Hepatic stellate cell (primary cell): ENCODE results near the gene PACS2.
"Not testable (repeated sequence)": the region's sequence is repeated elsewhere in the genome, so short reads cannot be mapped to it uniquely, and the experiment has no call there.

ENCODE experiments used
- DNase-seq: peaks from one replicate; pipeline ENCODE4 v3.0.0; 2011; ENCODE audit warnings: low spot score

Gene PACS2

DNA sequence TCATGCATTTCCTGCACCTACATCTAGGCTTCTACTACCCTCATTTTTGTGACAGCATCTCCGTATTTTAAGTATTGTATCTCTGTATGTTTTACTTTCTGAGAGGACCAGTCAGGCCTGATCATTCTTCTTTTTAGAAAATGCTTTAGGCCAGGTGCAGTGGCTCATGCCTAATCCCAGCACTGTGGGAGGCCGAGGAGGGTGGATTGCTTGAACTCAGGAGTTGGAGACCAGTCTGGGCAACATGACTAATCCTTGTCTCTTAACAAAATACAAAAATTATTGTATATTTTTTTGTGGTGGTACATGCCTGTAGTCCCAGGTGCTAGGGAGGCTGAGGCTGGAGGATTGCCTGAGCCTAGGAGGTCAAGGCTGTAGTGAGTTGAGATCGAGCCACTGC is 36.9 kb downstream of the PACS2 start:
- DNase-seq = no peak

DNA sequence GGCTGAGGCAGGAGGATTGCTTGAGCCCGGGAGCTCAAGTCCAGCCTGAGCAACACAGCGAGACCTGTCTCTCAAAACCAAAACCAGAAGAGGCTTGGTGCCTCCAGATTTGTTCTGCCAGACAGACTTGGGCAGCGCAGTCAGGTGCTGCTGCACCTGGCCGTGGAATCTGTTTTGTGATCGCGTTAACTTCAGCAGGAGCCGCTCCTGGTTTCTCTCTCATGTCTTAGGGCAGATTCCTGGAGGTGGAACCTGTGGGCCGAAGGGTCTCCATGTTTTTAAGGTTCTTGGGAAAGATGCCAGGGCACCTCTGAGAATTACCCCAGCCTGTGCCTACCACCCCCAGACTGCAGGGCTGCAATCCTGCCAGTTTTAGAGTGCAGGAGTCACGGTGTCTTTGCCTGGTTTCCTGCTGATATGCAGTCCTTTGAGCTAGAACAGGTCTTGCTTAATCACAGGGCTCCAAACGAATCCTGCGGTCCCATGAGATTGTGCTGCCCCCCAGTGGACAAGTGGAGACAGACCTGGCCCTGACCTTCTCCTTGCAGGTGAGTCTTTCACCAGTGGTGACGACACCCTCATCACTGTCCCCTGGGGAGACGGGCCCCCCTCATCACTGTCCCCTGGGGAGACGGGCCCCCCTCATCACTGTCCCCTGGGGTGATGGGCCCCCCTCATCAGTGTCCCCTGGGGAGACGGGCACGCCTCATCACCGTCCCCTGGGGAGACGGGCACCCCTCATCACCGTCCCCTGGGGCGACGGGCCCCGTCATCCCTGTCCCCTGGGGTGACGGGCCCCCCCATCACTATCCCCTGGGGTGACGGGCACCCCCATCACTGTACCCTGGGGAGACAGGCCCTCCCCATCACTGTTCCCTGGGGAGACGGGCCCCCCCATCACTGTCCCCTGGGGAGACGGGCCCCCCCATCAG is 37.6 kb downstream of the PACS2 start:
- DNase-seq = peak; percentile 97

GRCh38 chr14:105353136-105353535 is 38.6 kb downstream of the PACS2 start:
- no peak for DNase-seq

GRCh38 chr14:105354541-105354940 is 40.0 kb downstream of the PACS2 start:
- DNase-seq = no peak

DNA sequence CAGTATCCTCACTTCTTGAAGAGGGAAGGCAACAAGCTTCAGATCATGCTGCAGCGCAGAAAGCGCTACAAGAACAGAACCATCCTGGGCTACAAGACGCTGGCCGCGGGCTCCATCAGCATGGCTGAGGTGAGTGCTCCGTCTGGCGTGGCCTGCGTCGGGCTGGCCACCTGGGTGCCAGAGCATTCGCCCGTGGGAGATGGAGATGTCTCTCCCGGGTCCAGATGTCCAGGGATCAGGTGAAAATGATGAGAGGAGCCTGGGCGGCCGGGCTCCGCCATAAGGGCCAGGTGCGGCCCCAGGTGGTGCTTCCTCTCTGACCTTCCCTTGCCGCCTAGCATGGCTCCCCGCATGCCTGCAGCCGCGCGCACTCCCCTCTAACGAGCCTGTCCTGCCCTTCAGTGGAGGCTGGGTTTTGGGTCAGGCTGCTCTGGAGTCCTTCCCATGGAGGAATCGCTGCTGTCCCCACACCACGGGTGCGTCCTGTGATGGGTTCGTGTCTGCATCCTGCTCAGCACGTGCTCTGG is 40.6 kb downstream of the PACS2 start:
- no peak for DNase-seq

DNA sequence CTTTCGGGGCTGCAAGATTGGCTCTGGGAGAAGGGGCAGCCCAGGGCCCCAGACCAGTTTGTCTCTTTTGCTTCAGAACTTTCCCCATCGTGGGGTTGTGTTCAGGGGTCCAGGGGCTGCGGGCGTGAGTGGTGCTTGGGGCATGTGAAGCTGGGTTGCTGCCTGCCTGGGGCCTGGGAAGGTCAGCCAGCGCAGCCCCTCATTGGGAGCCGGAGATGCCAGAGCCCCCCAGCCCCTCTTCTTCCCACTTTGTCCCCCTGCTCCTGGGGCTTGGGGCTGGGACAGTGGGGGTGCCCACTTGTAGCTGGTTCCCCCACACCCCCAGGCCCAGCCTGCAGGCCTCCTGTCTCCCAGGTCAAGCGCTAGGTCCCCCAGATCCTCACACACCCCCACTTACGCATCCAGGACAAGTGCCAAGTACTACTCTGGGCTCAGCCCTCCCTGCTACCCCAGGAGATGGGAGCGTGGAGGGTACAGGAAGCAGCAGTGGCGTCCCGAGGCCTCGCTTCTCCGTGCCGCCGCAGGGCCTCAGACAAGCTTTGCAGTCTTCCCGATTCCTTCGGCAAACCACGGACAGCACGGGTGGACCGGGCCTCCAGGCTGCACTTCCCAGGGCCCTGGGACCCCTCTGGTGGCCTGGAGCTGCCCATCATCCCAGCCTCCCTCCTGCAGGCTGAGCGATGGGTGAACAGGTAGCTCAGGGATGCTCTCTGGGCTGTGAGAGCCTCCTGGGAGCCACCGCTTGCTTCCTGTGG is 41.5 kb downstream of the PACS2 start:
- no peak for DNase-seq

DNA sequence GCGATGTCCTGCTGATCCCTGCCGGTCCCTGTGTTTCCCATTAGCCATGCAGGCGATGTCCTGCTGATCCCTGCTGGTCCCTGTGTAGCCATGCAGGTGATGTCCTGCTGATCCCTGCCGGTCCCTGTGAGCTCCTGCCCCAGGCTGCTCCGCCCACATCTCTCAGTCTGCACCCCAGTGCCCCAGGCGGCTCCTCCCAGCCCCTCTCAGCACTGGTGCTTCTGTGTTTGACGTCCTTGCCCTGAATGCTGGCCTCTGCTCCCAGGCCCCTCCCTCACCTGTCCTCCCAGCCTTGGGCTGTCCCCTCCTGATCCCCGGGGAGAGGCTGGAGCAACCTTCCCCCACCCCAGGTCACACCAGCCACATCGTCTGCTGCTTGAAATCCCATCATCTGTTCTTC is 42.4 kb downstream of the PACS2 start:
- DNase-seq = no peak

- DNase-seq = no peak
Observed at GRCh38 chr14:105357626-105358025, 43.1 kb downstream of the PACS2 start.

DNA sequence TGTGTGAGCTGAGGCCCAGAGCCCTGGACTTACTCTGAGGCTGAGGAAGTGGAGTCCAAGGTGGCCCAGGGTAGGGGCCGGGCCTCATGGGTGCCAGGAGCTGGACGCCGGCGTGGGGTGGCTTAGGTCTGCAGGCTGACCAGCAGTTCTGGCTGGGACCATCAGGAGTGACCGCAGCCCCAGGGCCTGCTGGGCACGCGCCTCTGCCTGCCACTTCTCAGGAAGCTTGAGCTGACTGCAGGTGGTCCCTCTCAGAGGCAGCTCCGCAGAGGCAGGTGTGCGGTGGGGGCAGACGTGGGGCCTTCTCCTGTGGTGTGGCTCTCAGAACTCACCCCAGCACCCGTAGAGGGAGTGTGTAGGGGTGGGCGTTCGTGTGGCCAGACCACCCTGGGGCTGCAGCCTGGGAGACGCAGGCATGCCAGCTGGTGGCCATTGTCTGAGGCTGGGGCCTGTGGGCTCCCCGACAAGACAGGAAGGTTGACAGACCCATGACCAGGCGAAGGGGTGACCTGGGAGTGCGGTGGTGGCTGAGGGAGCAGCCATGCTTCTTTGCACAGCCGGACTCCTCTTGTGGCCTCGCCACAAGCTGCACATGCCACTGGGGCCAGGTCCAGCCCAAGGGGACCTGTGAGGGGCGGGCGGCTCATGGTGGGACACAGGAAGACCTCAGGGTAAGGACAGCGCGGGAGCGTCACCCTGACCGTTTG is 43.7 kb downstream of the PACS2 start:
- DNase-seq = no peak

DNA sequence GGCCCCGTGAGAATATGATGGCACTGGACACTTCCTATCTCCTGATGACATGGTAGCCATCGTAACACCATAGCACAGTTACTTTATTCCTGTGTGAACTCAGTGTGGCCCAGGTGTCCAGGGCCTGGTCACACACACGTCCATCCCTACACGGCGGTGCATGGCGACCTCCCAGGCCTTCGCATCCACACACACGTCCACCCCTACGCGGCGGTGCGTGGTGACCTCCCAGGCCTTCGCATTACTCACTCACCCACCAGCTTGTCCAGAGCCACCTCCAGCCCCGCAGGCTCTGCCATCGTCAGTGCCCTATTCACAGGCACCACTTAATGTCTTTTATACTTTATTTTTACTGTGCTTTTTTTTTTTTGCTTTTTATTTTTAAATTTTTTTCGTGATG is 44.4 kb downstream of the PACS2 start:
- no peak for DNase-seq

GRCh38 chr14:105361412-105361811 is 46.9 kb downstream of the PACS2 start:
- not testable (repeated sequence) for DNase-seq

GRCh38 chr14:105363847-105364708 is 49.5 kb downstream of the PACS2 start:
- DNase-seq = peak; percentile 93

DNA sequence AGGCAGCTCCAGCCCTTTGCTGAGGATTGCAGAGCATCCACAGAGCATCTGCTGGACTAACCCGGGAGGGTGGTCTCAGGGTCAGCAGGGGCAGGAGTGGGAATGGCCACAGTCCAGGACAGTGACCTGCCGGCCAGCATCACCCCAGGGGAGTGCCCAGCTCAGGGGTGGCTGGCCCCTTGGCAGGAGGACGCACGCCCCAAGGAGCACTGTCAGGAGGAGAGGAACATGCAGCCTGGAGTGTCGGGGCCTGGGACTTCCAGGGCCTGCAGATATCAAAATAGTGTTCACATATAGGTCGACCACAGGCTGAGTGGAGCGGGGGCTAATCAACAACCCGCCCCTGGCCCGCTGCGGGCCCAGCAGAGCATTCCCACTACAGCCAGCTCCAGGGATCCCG is 50.6 kb downstream of the PACS2 start:
- no peak for DNase-seq

GRCh38 chr14:105365681-105366080 is 51.1 kb downstream of the PACS2 start:
- DNase-seq = no peak

DNA sequence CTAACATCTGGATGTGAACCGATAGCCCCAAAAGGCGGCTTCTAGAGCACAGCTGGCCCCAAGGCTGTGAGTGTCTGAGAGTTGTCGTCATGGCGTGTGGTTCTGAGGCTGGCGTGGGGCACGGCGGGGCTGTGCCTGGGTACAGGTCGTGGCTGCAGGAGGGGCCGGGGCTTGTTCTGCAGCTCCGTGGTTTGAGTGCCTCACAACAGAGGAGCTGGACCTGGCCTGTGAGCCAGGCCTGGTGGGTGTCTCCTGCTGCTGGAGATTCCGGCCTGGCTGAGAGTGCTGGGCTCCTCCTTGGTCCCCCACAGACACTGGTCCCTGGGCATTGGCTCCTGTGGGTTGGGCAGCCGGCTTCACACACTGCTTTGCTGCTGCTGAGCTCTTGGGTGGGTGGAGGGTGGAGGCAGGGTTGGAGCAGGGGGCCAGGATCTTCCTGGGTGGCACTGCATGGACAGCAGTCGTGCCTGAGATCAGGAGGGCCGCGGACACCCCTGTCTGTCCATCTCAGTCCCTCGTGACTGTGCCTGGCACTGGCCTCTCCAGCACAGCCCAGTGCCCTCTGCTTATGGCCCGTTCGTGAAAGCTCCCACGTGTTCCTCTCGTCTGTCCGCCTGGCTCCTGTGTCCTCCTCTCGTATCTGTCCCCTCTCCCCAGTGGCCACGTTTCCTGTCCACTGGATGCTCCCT is 52.0 kb downstream of the PACS2 start:
- no peak for DNase-seq

DNA sequence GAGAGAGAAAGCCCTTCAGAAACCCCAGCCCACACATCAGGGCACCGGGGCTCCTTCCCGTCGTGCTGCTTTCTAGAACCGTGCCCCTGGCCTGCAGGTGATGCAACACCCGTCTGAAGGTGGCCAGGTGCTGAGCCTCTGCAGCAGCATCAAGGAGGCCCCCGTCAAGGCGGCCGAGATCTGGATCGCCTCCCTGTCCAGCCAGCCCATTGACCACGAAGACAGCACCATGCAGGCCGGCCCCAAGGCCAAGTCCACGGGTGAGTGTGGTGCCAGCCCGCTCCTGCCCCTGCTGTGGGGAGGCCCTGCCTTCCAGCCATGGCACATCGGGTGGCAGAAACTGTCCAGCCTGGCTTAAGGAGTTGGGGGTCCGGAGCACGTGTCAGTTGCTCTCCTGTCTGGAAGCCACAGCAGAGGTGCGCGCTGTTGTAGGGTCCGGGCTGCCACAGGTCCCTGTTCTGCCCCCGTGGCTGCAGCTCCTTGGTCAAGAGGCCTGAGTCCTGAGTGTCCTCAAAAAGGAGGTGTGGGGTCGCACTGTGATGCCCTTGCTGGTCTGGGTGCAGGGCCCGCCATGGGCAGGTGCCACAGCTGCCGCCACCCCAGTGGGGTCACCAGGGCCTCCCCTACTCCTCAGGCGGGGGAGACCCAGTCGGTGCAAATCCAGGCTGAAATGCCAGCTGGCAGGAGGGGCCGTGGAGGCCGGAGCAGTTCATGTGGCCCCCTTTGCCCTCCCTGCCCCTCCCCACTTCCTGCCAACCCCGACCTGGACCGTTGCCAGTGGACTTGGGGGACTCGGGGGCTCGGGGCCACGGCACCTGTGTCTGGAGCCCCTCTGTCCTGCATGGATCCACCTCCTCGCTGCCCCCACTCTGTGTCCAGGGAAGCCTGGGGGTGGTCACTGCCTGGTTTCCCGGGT is 52.8 kb downstream of the PACS2 start:
- no peak for DNase-seq

GRCh38 chr14:105368032-105368417 is 53.5 kb downstream of the PACS2 start:
- DNase-seq = no peak

GRCh38 chr14:105368426-105368825 is 53.9 kb downstream of the PACS2 start:
- DNase-seq = no peak

DNA sequence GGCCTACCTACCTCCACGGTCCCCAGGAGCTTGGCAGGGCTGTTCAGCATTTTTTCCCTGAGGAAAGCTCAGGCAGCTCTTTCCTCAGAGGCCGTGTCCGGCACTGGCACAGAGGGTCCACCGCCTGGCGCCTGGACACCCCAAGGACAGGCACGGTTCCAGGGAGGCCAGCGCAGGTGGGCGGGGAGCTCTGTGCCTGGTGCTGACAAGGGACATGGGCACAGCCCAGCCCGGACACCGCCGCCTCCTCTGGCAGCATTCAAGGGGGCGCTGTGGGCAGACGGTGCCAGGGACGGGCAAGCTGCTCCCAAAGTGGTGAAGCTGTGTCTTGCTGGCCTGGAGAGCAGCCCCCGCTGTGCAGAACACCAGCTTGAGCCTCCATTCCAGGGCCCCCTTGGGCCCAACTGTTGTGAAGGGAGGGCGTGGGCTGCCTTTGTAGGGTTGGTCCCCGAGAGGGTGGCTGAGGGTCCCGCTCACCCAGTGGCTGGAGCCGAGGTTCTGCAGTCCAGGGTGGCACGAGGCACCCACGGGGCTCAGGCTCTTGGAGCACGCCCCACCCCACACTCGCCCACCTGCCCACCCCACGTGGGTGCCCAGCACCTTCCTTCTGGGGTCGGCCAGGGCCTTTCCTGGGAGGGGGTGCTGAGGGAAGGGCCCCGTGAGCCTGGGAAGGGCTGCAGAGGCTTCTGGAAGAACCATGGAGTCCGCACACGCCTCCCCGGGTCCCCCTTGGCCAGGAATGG is 54.5 kb downstream of the PACS2 start:
- DNase-seq = no peak
